Ascending aorta (tissue), 2 donors: ENCODE data around the gene MRC2. TPM values are rescaled to one million over a fixed set of nuclear protein-coding genes. Genes with fewer than 3 reads are reported as not detected.

Source experiments
- DNase-seq, 2 donors: peaks; one replicate each; pipeline ENCODE4 v3.0.0-alpha.2; 2019; ENCODE audit warnings: low spot score in 2 of 2
- H3K27ac ChIP-seq, 2 donors: fragments of 200-600 bp; sonication (generic); one replicate each; pipeline ENCODE4 v1.5.1; 2016 to 2017; ENCODE audit warnings: mild to moderate bottlenecking in 1 of 2
- H3K27me3 ChIP-seq: fragments of 200-600 bp; sonication (generic); one replicate; pipeline ENCODE4 v1.5.1; 2017
- H3K36me3 ChIP-seq, 2 donors: fragments of 200-600 bp; sonication (generic); one replicate each; pipeline ENCODE4 v1.5.1; 2016
- H3K4me1 ChIP-seq, 2 donors: fragments of 200-600 bp; sonication (generic); one replicate each; pipeline ENCODE4 v1.5.1; 2016 to 2017; ENCODE audit warnings: mild to moderate bottlenecking in 1 of 2
- H3K4me3 ChIP-seq, 2 donors: fragments of 200-600 bp; sonication (generic); one replicate each; pipeline ENCODE4 v1.5.1; 2016 to 2017; ENCODE audit warnings: mild to moderate bottlenecking in 1 of 2
- H3K9me3 ChIP-seq, 2 donors: fragments of 200-600 bp; sonication (generic); one replicate each; pipeline ENCODE4 v1.5.1; 2016
- CTCF ChIP-seq, 3 experiments: fragments of 200-600 bp in 2 of 3; fragments of 450-650 bp in 1 of 3; sonication (generic) in 2 of 3; IDR thresholded peaks; one replicate each; pipeline ENCODE4 v1.5.1; 2016 to 2019; ENCODE audit warnings: antibody characterized with exemption in 3 of 3, mild to moderate bottlenecking in 1 of 3, moderate library complexity in 1 of 3
- intact Hi-C: fragments of 100-400 bp; cut with DNase I; formaldehyde crosslinking; loops from one replicate; pipeline ENCODE4 v1.15.1; 2023
- total RNA-seq: library from RNA; depleted of rRNA; stranded (reverse); fragments of >200 nt; gene quantifications from one replicate; pipeline ENCODE4 v1.1.0, GENCODE V29; 2016

MRC2 gene
- total RNA-seq, 1 donor from 2014 or later, result 147 TPM

- no peak for TF ChIP-seq CTCF (IDR thresholded peaks at IDR 0.05)
- Histone ChIP-seq H3K9me3 (no peaks in the 10 kb centered on the region), H3K27ac (no peak overlapping the region), H3K36me3 (no peaks in the 10 kb centered on the region), H3K4me3 (no peak overlapping the region), H3K27me3 (no peaks in the 10 kb centered on the region), H3K4me1 (peaks cover 0 to 6% of the 10 kb centered on the region in 2 donors)
- no peak for DNase-seq
- intact Hi-C loops, result no loop called here
These were observed 16.0 kb downstream of the MRC2 start for GRCh38 chr17:62643496-62643895.

GRCh38 chr17:62644487-62645173 is 17.2 kb downstream of the MRC2 start:
- Histone ChIP-seq H3K4me1 (peaks cover 3 to 13% of the 10 kb centered on the region in 2 donors), H3K27me3 (no peaks in the 10 kb centered on the region), H3K27ac (no peak overlapping the region), H3K4me3 (no peak overlapping the region), H3K9me3 (no peaks in the 10 kb centered on the region), H3K36me3 (no peaks in the 10 kb centered on the region)
- DNase-seq, result no peak
- no peak for TF ChIP-seq CTCF (IDR thresholded peaks at IDR 0.05)
- intact Hi-C loops, result no loop called here

- peaks cover 5 to 19% of the 10 kb centered on the region in 2 donors for H3K4me1 ChIP-seq
- H3K27ac ChIP-seq, result peak overlapping the region; percentile 75 to 82
- intact Hi-C loops, result no loop called here
- no peaks in the 10 kb centered on the region for H3K27me3 ChIP-seq
- peak overlapping the region in 1 of 2 donors; percentile 22 for H3K4me3 ChIP-seq
- H3K9me3 ChIP-seq, result no peaks in the 10 kb centered on the region
- peak in 1 of 2 donors; percentile 4 for DNase-seq
- H3K36me3 ChIP-seq, result no peaks in the 10 kb centered on the region
- no peak for TF ChIP-seq CTCF (IDR thresholded peaks at IDR 0.05)
These were observed 20.9 kb downstream of the MRC2 start for GRCh38 chr17:62648251-62648955.

GRCh38 chr17:62648956-62649294 is 21.5 kb downstream of the MRC2 start:
- DNase-seq, result peak in 1 of 2 donors; percentile 0
- no peaks in the 10 kb centered on the region for H3K36me3 ChIP-seq
- H3K4me3 ChIP-seq, result peak overlapping the region in 1 of 2 donors; percentile 22
- no peaks in the 10 kb centered on the region for H3K9me3 ChIP-seq
- H3K4me1 ChIP-seq, result peaks cover 10 to 25% of the 10 kb centered on the region in 2 donors
- no peak for TF ChIP-seq CTCF (IDR thresholded peaks at IDR 0.05)
- intact Hi-C loops, result no loop called here
- H3K27me3 ChIP-seq, result no peaks in the 10 kb centered on the region
- H3K27ac ChIP-seq, result peak overlapping the region; percentile 75 to 82

GRCh38 chr17:62649570-62649969 is 22.1 kb downstream of the MRC2 start:
- Histone ChIP-seq H3K4me3 (no peak overlapping the region), H3K36me3 (no peaks in the 10 kb centered on the region), H3K9me3 (no peaks in the 10 kb centered on the region), H3K4me1 (peaks cover 14 to 29% of the 10 kb centered on the region in 2 donors), H3K27ac (peak overlapping the region; percentile 75 to 82), H3K27me3 (no peaks in the 10 kb centered on the region)
- intact Hi-C loops, result no loop called here
- DNase-seq, result no peak
- no peak for TF ChIP-seq CTCF (IDR thresholded peaks at IDR 0.05)
